Subcutaneous abdominal adipose tissue (tissue), 5 donors: Measurements from ENCODE around the gene ITPR3.
A peak's percentile ranks its signal among the peaks of the same experiment; 100 is the strongest.

ENCODE experiments used
- H3K27ac ChIP-seq: one replicate; pipeline ENCODE4 v1.7.0; 2013; ENCODE audit warnings: low read depth, mild to moderate bottlenecking, inconsistent platforms, low read length, moderate library complexity
- H3K27me3 ChIP-seq, 5 donors: one replicate each; pipeline ENCODE4 v1.7.0; 2013; ENCODE audit warnings: low read length in 5 of 5, inconsistent platforms in 1 of 5; ENCODE audit not compliant: control insufficient read depth in 5 of 5, insufficient read depth in 4 of 5
- H3K36me3 ChIP-seq, 5 donors: one replicate each; pipeline ENCODE4 v1.7.0; 2013; ENCODE audit warnings: low read length in 5 of 5; ENCODE audit not compliant: control insufficient read depth in 5 of 5, insufficient read depth in 5 of 5
- H3K4me1 ChIP-seq, 5 donors: one replicate each; pipeline ENCODE4 v1.7.0; 2013; ENCODE audit warnings: low read length in 5 of 5, mild to moderate bottlenecking in 3 of 5, moderate library complexity in 1 of 5; ENCODE audit not compliant: control insufficient read depth in 5 of 5, insufficient read depth in 5 of 5
- H3K4me3 ChIP-seq, 5 donors: one replicate each; pipeline ENCODE4 v1.7.0; 2013; ENCODE audit warnings: low read length in 5 of 5, low read depth in 1 of 5
- H3K9ac ChIP-seq, 5 donors: one replicate each; pipeline ENCODE4 v1.7.0; 2013; ENCODE audit warnings: low read length in 5 of 5, mild to moderate bottlenecking in 4 of 5, moderate library complexity in 3 of 5
- H3K9me3 ChIP-seq, 5 donors: one replicate each; pipeline ENCODE4 v1.7.0; 2013; ENCODE audit warnings: low read length in 5 of 5; ENCODE audit not compliant: control insufficient read depth in 5 of 5
- donor health status: healthy.
- donor health status: healthy.
- donor health status: healthy.
- donor health status: healthy.
- donor health status: healthy.

Gene ITPR3

GRCh38 chr6:33581186-33581585 is 39.9 kb upstream of the ITPR3 start:
- Histone ChIP-seq H3K36me3 (peaks cover 0 to 13% (median 9%) of the 10 kb centered on the region in 5 donors), H3K9me3 (no peaks in the 10 kb centered on the region), H3K27ac (no peak overlapping the region), H3K9ac (no peak overlapping the region), H3K4me1 (peaks cover 0 to 50% (median 36%) of the 10 kb centered on the region in 5 donors), H3K4me3 (no peak overlapping the region), H3K27me3 (no peaks in the 10 kb centered on the region)

- Histone ChIP-seq H3K9me3 (no peaks in the 10 kb centered on the region), H3K27ac (no peak overlapping the region), H3K9ac (no peak overlapping the region), H3K4me3 (no peak overlapping the region), H3K27me3 (no peaks in the 10 kb centered on the region), H3K4me1 (peaks cover 0 to 28% (median 22%) of the 10 kb centered on the region in 5 donors), H3K36me3 (no peaks in the 10 kb centered on the region)
Measured at GRCh38 chr6:33583591-33584155, 37.4 kb upstream of the ITPR3 start.

DNA sequence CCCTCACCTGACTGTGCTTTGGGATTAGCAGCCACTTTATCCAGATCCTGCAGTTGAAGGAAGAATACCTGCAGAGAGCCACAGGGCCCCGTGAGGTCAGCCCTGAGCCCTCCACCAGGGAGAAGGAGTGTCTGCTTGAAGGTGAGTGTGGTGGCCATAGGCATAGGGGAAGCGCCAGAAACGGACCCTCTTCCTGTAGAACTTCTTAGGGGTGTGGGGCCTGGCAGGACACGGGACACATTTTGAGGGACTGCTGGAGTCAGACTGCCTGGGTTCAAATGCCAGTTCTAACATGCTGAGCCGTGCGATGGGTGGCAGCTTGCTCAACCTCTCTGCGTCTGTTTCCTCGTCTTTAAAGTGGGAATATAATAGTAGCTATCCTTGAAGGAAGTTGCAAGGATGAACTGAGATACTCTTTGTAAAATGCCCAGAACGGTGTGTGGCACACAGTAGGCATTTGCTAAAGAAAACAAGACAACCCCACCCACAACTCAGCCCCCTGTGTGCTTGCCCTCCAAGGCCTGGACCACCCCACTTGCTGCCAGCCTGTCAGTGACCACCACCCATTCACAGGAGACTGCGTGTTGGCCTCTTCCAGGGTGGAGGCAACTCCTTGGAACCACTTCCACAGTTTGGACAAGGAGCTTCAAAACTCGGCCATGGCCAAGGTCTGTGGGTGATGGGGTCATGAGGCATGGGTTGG is 36.3 kb upstream of the ITPR3 start:
- Histone ChIP-seq H3K27me3 (no peaks in the 10 kb centered on the region), H3K27ac (no peak overlapping the region), H3K4me1 (peaks cover 0 to 28% (median 15%) of the 10 kb centered on the region in 5 donors), H3K4me3 (no peak overlapping the region), H3K9ac (no peak overlapping the region), H3K9me3 (no peaks in the 10 kb centered on the region), H3K36me3 (no peaks in the 10 kb centered on the region)

DNA sequence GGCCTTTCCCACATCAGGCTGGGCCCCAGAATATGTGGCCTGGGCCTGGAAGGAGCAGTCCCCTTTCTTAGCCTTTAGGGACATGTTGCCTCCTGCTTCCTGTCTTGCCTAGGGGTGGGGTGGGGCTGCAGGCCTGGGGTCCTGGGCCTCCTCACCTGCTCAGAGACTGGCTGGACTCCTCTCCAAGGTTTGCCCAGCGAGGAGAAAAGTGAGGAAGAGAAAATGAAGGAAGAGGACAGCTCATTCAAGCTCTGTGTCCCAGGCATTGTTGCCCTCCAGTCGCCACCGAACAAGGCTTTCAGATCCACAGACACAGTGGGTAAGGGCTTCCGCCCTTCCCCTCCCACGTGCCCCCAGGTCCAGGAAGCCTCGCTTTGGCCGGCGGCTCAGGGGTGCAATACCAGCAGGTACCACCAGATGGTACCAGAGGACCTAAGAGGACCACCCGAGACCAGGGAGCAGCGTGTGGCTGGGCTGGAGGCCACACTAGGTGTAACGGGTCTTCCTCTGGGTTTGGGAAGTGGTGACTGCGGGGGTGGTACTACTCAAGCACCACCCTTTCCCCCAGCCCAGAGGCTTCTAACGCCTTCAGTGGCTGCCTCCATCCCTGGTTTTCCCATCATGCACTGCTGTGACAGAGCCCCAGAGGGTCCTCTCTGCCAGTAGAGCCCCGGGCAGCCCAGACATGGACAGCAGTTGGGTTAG is 35.6 kb upstream of the ITPR3 start:
- Histone ChIP-seq H3K27me3 (no peaks in the 10 kb centered on the region), H3K4me1 (peaks cover 0 to 31% (median 13%) of the 10 kb centered on the region in 5 donors), H3K4me3 (peak overlapping the region in 1 of 5 donors; percentile 26), H3K27ac (no peak overlapping the region), H3K9me3 (no peaks in the 10 kb centered on the region), H3K36me3 (no peaks in the 10 kb centered on the region), H3K9ac (peak overlapping the region in 1 of 5 donors; percentile 30)

DNA sequence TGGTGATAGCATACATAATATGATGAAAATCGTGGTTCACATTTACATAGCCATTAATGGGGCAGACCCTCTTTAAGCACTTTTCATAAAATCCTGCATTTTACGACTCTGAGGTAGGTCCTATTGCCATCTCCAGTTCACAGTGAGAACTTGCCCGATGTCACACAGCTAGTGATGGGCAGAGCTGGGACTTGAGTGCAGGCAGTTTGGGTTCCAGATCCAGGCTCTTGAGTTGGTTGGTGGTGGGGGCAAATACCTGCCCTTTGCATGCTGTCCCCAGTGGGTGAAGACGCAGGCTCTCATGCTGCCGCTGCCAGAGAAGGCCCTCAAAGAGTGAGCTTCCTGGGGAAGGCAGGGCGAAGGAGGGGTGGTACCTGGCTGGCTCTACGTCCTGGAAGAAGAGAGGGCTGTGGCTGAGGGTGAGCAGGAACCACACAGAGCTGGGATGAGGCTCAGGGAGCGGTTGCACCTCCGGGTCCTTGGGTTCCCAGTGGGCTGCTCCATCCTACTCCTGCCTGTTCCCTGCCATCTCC is 34.9 kb upstream of the ITPR3 start:
- Histone ChIP-seq H3K9ac (no peak overlapping the region), H3K27me3 (no peaks in the 10 kb centered on the region), H3K27ac (no peak overlapping the region), H3K36me3 (no peaks in the 10 kb centered on the region), H3K4me3 (no peak overlapping the region), H3K4me1 (peaks cover 0 to 37% (median 13%) of the 10 kb centered on the region in 5 donors), H3K9me3 (no peaks in the 10 kb centered on the region)

- Histone ChIP-seq H3K9ac (no peak overlapping the region), H3K9me3 (no peaks in the 10 kb centered on the region), H3K4me3 (no peak overlapping the region), H3K27ac (no peak overlapping the region), H3K27me3 (peaks cover 0 to 4% (median 3%) of the 10 kb centered on the region in 5 donors), H3K4me1 (peaks cover 0 to 37% (median 13%) of the 10 kb centered on the region in 5 donors), H3K36me3 (no peaks in the 10 kb centered on the region)
Measured at GRCh38 chr6:33587529-33587928, 33.6 kb upstream of the ITPR3 start.

GRCh38 chr6:33588894-33589293 is 32.2 kb upstream of the ITPR3 start:
- H3K9ac ChIP-seq, result no peak overlapping the region
- H3K27ac ChIP-seq, result peak overlapping the region; percentile 37
- H3K9me3 ChIP-seq, result no peaks in the 10 kb centered on the region
- H3K4me1 ChIP-seq, result peaks cover 0 to 40% (median 13%) of the 10 kb centered on the region in 5 donors
- H3K36me3 ChIP-seq, result no peaks in the 10 kb centered on the region
- peaks cover 5 to 13% (median 7%) of the 10 kb centered on the region in 5 donors for H3K27me3 ChIP-seq
- no peak overlapping the region for H3K4me3 ChIP-seq

- peaks cover 5 to 13% (median 7%) of the 10 kb centered on the region in 5 donors for H3K27me3 ChIP-seq
- H3K27ac ChIP-seq, result peak overlapping the region; percentile 37
- H3K9ac ChIP-seq, result peak overlapping the region in 1 of 5 donors; percentile 30
- H3K9me3 ChIP-seq, result no peaks in the 10 kb centered on the region
- H3K36me3 ChIP-seq, result no peaks in the 10 kb centered on the region
- no peak overlapping the region for H3K4me3 ChIP-seq
- H3K4me1 ChIP-seq, result peaks cover 0 to 40% (median 13%) of the 10 kb centered on the region in 5 donors
Measured at GRCh38 chr6:33589392-33589730, 31.8 kb upstream of the ITPR3 start.

GRCh38 chr6:33589731-33590530 is 31.2 kb upstream of the ITPR3 start:
- Histone ChIP-seq H3K36me3 (no peaks in the 10 kb centered on the region), H3K4me1 (peaks cover 0 to 40% (median 13%) of the 10 kb centered on the region in 5 donors), H3K27me3 (peaks cover 5 to 13% (median 7%) of the 10 kb centered on the region in 5 donors), H3K9ac (peak overlapping the region in 2 of 5 donors; percentile 30 to 41), H3K4me3 (no peak overlapping the region), H3K9me3 (no peaks in the 10 kb centered on the region), H3K27ac (peak overlapping the region; percentile 37)
